ENCODE data around the gene PGM1. TPM values are rescaled to one million over a fixed set of nuclear protein-coding genes. Genes with fewer than 3 reads are reported as not detected.

PGM1 gene
- total and polyA plus RNA-seq, 9 donors, result 33.5 to 105 (median 50.4) TPM

DNA sequence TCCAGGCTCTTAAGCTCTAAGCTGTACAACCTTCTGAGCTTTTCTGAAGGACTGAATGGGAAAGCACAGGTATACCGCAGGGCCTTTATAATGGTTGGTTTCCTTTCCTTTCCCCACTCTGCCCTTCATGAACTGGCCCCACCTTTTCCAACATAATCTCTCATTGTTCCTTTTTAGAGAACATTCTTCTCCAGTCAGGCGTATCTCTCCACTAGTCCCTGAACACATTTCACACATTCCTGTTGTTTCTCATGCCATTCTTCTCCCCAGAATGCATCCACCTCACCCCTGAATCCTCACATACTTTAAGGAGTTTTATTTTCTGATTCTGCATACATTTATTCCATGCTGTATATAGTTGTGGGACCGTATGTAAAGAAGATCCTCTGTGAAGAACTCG lies 41.3 kb downstream of the PGM1 start:
- Histone ChIP-seq H3K9me3 (no peaks in the 10 kb centered on the region), H3K27ac (no peak overlapping the region), H3K4me1 (ENCODE audit: insufficient read depth) (peaks cover 6% of the 10 kb centered on the region), H3K36me3 (no peaks in the 10 kb centered on the region), H3K27me3 (no peaks in the 10 kb centered on the region), H3K4me3 (no peak overlapping the region)
- 86 to 94% (median 87%) methylated on average over 4 of the region's 4 CpGs for WGBS, 3 donors
- intact Hi-C loops (cut with DNase I), result no loop called here
- TF ChIP-seq EP300 (IDR thresholded peaks at IDR 0.05), result no peak
- TF ChIP-seq, protein P1, sequence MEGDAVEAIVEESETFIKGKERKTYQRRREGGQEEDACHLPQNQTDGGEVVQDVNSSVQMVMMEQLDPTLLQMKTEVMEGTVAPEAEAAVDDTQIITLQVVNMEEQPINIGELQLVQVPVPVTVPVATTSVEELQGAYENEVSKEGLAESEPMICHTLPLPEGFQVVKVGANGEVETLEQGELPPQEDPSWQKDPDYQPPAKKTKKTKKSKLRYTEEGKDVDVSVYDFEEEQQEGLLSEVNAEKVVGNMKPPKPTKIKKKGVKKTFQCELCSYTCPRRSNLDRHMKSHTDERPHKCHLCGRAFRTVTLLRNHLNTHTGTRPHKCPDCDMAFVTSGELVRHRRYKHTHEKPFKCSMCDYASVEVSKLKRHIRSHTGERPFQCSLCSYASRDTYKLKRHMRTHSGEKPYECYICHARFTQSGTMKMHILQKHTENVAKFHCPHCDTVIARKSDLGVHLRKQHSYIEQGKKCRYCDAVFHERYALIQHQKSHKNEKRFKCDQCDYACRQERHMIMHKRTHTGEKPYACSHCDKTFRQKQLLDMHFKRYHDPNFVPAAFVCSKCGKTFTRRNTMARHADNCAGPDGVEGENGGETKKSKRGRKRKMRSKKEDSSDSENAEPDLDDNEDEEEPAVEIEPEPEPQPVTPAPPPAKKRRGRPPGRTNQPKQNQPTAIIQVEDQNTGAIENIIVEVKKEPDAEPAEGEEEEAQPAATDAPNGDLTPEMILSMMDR (IDR thresholded peaks at IDR 0.05), result no peak
- TF ChIP-seq POLR2A (IDR thresholded peaks at IDR 0.05), result no peak
- no peak for DNase-seq

DNA sequence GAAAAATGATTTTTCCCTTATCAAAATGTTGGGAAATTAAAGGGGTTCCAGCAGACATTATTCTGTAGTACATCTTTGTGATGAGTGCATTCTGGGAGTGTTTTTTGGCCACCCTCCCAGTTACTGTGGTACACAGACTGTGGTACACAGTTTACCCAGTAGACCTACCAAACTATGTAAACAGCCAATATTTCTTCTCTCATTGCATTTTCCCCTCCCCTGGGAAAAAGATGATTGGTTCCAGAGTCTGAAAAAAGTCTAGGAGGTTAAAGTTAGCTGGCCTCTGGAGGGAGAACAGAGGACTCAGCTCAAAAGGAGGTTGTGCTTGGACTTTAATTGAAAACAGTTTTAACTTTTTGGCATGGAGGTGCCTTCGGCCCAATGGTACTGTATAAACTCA lies 42.5 kb downstream of the PGM1 start:
- WGBS, 3 donors, result 25 to 36% (median 32%) methylated on average over 1 of the region's 1 CpG
- no peaks in the 10 kb centered on the region for H3K27me3 ChIP-seq
- H3K9me3 ChIP-seq, result no peaks in the 10 kb centered on the region
- peaks cover 6% of the 10 kb centered on the region for H3K4me1 ChIP-seq (ENCODE audit: insufficient read depth)
- DNase-seq, result peak in 1 of 5 donors; percentile 24
- no peak overlapping the region for H3K27ac ChIP-seq
- TF ChIP-seq EP300 (IDR thresholded peaks at IDR 0.05) (no peak), POLR2A (IDR thresholded peaks at IDR 0.05) (no peak)
- TF ChIP-seq, protein P1 (IDR thresholded peaks at IDR 0.05), result no peak
- H3K4me3 ChIP-seq, result no peak overlapping the region
- intact Hi-C loops (cut with DNase I), result no loop called here
- H3K36me3 ChIP-seq, result no peaks in the 10 kb centered on the region

- Histone ChIP-seq H3K27ac (no peak overlapping the region), H3K27me3 (no peaks in the 10 kb centered on the region), H3K9me3 (no peaks in the 10 kb centered on the region), H3K4me3 (no peak overlapping the region), H3K36me3 (no peaks in the 10 kb centered on the region), H3K4me1 (ENCODE audit: insufficient read depth) (peaks cover 6% of the 10 kb centered on the region)
- TF ChIP-seq EP300 (IDR thresholded peaks at IDR 0.05), result no peak
- TF ChIP-seq, protein P1 (IDR thresholded peaks at IDR 0.05), result no peak
- 89 to 91% (median 90%) methylated on average over 15 of the region's 15 CpGs for WGBS, 3 donors
- intact Hi-C loops (cut with DNase I), result no loop called here
- no peak for DNase-seq
These were observed 43.2 kb downstream of the PGM1 start for GRCh38 chr1:63636192-63637105.

DNA sequence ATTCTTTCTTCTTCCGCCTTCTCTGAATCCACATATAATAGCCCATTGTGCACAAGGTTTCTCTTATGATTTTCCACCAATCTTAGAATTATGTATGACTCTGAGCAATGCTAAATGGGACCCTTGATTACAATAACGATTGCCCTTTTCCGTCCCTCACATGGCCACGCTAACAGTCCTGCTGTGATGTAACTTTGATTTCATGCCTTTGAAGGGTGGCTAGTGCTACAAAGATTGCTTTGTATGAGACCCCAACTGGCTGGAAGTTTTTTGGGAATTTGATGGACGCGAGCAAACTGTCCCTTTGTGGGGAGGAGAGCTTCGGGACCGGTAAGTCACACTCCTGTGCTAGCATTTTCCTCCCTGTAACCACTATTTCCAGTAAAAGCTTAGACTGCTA lies 45.3 kb downstream of the PGM1 start:
- H3K27ac ChIP-seq, result no peak overlapping the region
- DNase-seq, result no peak

DNA sequence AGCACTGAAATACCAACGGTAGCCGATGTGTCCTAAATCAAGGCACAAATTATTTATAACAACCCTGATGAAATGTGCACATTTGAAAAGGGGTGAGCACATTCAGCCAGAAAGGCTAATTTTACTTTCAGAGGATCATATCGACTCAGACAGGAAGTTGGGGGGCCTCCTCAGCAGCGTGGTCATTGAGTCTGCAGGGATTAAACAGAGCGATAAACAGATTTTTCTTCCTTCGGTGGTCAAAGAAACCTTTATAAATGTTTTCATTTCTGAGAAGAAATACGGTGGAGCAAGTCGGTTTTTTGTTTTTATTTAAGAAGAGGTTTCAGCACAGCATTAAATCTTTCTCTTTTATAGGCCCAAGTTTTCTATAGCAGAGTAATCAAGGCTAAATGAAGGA lies 45.7 kb downstream of the PGM1 start:
- TF ChIP-seq, protein P1 (IDR thresholded peaks at IDR 0.05), result no peak
- TF ChIP-seq POLR2A (IDR thresholded peaks at IDR 0.05), result no peak
- TF ChIP-seq EP300 (IDR thresholded peaks at IDR 0.05), result no peak
- Histone ChIP-seq H3K27me3 (no peaks in the 10 kb centered on the region), H3K4me3 (no peak overlapping the region), H3K36me3 (no peaks in the 10 kb centered on the region), H3K9me3 (no peaks in the 10 kb centered on the region), H3K4me1 (ENCODE audit: insufficient read depth) (peaks cover 6% of the 10 kb centered on the region), H3K27ac (no peak overlapping the region)
- DNase-seq, result no peak
- WGBS, 3 donors, result 54 to 62% (median 56%) methylated on average over 8 of the region's 8 CpGs
- intact Hi-C loops (cut with DNase I), result no loop called here

More for the DNA sequence above, 45.3 kb downstream of the PGM1 start:
- no peaks in the 10 kb centered on the region for H3K36me3 ChIP-seq
- intact Hi-C loops (cut with DNase I), result no loop called here
- H3K9me3 ChIP-seq, result no peaks in the 10 kb centered on the region
- no peak overlapping the region for H3K4me3 ChIP-seq
- peaks cover 6% of the 10 kb centered on the region for H3K4me1 ChIP-seq (ENCODE audit: insufficient read depth)
- no peak for TF ChIP-seq POLR2A (IDR thresholded peaks at IDR 0.05)
- H3K27me3 ChIP-seq, result no peaks in the 10 kb centered on the region
- 86 to 92% (median 92%) methylated on average over 8 of the region's 8 CpGs for WGBS, 3 donors
